Activated naive CD4-positive, alpha-beta T cell treated with anti-CD3 and anti-CD28 coated beads for 36 hours (primary cell): ENCODE measurements around the gene SEZ6. TPM values are rescaled to one million over a fixed set of nuclear protein-coding genes. Genes with fewer than 3 reads are reported as not detected.

Source experiments
- CTCF ChIA-PET: fragments of 350-600 bp; sonication (Branson Sonifier 250); formaldehyde crosslinking; loops from one replicate; lab custom pipeline; 2021; ENCODE audit warnings: antibody characterized with exemption; lab: Charles Lee
- DNase-seq: peaks from one replicate; pipeline ENCODE4 v3.0.0-alpha.2; 2020
- H3K27ac Mint-ChIP-seq: one replicate; pipeline ENCODE4 v1.8.0; 2021; ENCODE audit warnings: mild to moderate bottlenecking, mixed read lengths
- H3K27me3 Mint-ChIP-seq: one replicate; pipeline ENCODE4 v1.8.0; 2021; ENCODE audit warnings: low read depth, mixed read lengths
- H3K36me3 Mint-ChIP-seq: one replicate; pipeline ENCODE4 v1.8.0; 2021; ENCODE audit warnings: low read depth, mixed read lengths
- H3K4me1 Mint-ChIP-seq: one replicate; pipeline ENCODE4 v1.8.0; 2021; ENCODE audit warnings: low read depth, mixed read lengths
- H3K4me3 Mint-ChIP-seq: one replicate; pipeline ENCODE4 v1.8.0; 2021; ENCODE audit warnings: mild to moderate bottlenecking, moderate library complexity, mixed read lengths
- H3K9me3 Mint-ChIP-seq: one replicate; pipeline ENCODE4 v1.8.0; 2021; ENCODE audit warnings: mixed read lengths
- intact Hi-C: fragments of 100-400 bp; cut with micrococcal nuclease; formaldehyde crosslinking; loops from one replicate; pipeline ENCODE4 v1.15.1; 2023
- total RNA-seq, 2 experiments: library from RNA; stranded (reverse); gene quantifications; one replicate each; pipeline ENCODE4 v1.2.3, GENCODE V29; 2021

The SEZ6 gene
- total RNA-seq, 2 experiments from 2014 or later = not detected

DNA sequence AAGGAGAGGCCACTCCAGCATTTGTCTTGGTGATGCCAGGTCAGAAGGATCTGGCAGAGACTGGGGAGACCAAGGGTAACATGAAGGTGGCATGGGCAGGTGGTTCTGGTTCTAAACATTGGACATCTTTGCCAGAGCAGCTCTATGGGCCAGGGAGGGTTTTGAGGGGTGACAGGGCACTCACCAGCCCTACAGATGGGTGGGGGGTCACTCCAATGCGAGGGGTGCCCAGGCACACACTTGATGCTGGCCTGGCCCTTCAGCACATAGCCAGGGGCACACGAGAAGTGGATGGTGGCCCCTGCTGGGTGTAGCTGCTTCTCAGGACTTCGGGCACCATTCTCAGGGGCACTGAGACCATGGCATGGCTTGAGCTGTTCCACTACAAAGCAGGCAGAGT lies 49.0 kb downstream of the SEZ6 start:
- H3K4me1 Mint-ChIP-seq = no peaks in the 10 kb centered on the region
- H3K9me3 Mint-ChIP-seq = no peaks in the 10 kb centered on the region
- no peak overlapping the region for H3K27ac Mint-ChIP-seq
- CTCF ChIA-PET = interaction anchor here (1.7 to 10.7 kb wide), 2 partner anchors 9 to 159 kb away, joined by 7 to 302 read pairs; no protein-coding TSS in a partner anchor
- H3K36me3 Mint-ChIP-seq = no peaks in the 10 kb centered on the region
- H3K4me3 Mint-ChIP-seq = no peak overlapping the region
- no peak for DNase-seq
- no peaks in the 10 kb centered on the region for H3K27me3 Mint-ChIP-seq
- intact Hi-C loops = loop anchor here (10.0 kb wide), 1 partner anchor 382 kb away; the partner anchor contains the start of genes ALDOC and PIGS

DNA sequence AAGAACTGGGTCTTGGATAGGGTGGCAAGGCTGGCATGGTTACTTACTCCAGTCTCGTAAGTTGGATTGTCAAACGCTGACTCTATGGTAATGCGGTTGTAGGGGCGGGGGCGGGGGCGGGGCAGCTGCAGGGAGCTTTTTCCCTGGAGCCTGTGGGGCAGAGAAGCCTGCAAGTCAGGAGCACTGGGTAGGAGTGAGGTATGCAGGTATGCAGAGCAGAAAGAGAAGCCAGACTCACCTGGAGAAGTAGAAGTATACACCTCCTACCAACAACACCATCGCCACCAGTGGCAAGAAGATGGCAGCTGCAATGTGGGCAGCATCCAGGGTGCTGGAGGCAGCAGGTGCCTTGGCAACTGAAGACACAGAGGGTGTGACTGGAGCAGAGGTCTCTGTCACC lies 49.7 kb downstream of the SEZ6 start:
- no peaks in the 10 kb centered on the region for H3K27me3 Mint-ChIP-seq
- intact Hi-C loops = loop anchor here (10.0 kb wide), 1 partner anchor 381 kb away; the partner anchor contains the start of genes ALDOC and PIGS
- no peak for DNase-seq
- no peak overlapping the region for H3K27ac Mint-ChIP-seq
- H3K4me3 Mint-ChIP-seq = no peak overlapping the region
- H3K4me1 Mint-ChIP-seq = no peaks in the 10 kb centered on the region
- no peaks in the 10 kb centered on the region for H3K9me3 Mint-ChIP-seq
- CTCF ChIA-PET = interaction anchor here (1.7 to 10.7 kb wide), 2 partner anchors 10 to 159 kb away, joined by 7 to 302 read pairs; no protein-coding TSS in a partner anchor
- H3K36me3 Mint-ChIP-seq = no peaks in the 10 kb centered on the region

DNA sequence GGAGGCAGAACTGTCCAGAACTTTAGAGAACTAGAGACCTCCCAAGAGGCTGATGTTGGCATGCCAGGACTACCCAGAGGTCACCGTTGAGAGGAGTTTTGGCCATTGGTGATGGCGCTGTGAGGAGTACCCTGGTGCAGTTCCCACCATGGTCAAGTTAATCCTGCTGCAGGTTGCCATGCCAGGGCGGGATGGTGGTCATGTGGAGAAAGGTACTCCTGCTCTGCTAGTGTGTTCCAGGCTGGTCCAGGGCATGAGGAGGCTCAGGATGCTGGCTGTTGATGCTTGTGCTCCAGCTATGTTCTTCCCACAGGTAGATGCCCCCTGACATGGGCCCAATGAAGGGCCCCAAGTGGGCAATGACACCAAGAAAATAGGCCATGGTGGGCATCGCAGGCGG lies 50.4 kb downstream of the SEZ6 start:
- no peak overlapping the region for H3K4me3 Mint-ChIP-seq
- peaks cover 2% of the 10 kb centered on the region for H3K36me3 Mint-ChIP-seq
- no peaks in the 10 kb centered on the region for H3K9me3 Mint-ChIP-seq
- no peaks in the 10 kb centered on the region for H3K4me1 Mint-ChIP-seq
- intact Hi-C loops = loop anchor here (10.0 kb wide), 1 partner anchor 381 kb away; the partner anchor contains the start of genes ALDOC and PIGS
- no peak overlapping the region for H3K27ac Mint-ChIP-seq
- H3K27me3 Mint-ChIP-seq = no peaks in the 10 kb centered on the region
- DNase-seq = no peak
- CTCF ChIA-PET = interaction anchor here (4.5 kb wide), 1 partner anchor 228 kb away, joined by 43 read pairs; the partner anchor contains the start of genes NEK8 and TLCD1

GRCh38 chr17:28954886-28955285 lies 50.9 kb downstream of the SEZ6 start:
- no peaks in the 10 kb centered on the region for H3K4me1 Mint-ChIP-seq
- no peaks in the 10 kb centered on the region for H3K9me3 Mint-ChIP-seq
- CTCF ChIA-PET = interaction anchor here (3.8 to 4.5 kb wide), 2 partner anchors 162 to 227 kb away, joined by 28 to 43 read pairs; partner anchors contain the start of genes NEK8 and TLCD1
- no peak for DNase-seq
- no peaks in the 10 kb centered on the region for H3K27me3 Mint-ChIP-seq
- H3K36me3 Mint-ChIP-seq = peaks cover 2% of the 10 kb centered on the region
- H3K4me3 Mint-ChIP-seq = no peak overlapping the region
- intact Hi-C loops = loop anchor here (5.0 to 10.0 kb wide), 3 partner anchors 162 to 380 kb away; partner anchors contain the start of genes ALDOC, PIGS, SDF2 and SUPT6H
- no peak overlapping the region for H3K27ac Mint-ChIP-seq

GRCh38 chr17:28953444-28954118 lies 52.3 kb downstream of the SEZ6 start:
- peak overlapping the region; percentile 64 for H3K27ac Mint-ChIP-seq
- intact Hi-C loops = loop anchor here (2.0 to 10.0 kb wide), 4 partner anchors 164 to 379 kb away; partner anchors contain the start of genes ALDOC, PIGS, SDF2 and SUPT6H

GRCh38 chr17:28951991-28952975 lies 53.5 kb downstream of the SEZ6 start:
- Mint-ChIP-seq H3K27ac (no peak overlapping the region), H3K9me3 (no peaks in the 10 kb centered on the region), H3K4me3 (no peak overlapping the region), H3K27me3 (no peaks in the 10 kb centered on the region), H3K36me3 (peaks cover 23% of the 10 kb centered on the region), H3K4me1 (peaks cover 17% of the 10 kb centered on the region)
- intact Hi-C loops = loop anchor here (1.0 to 10.0 kb wide), 17 partner anchors 30 to 617 kb away; partner anchors contain the start of genes ALDOC, BLTP2, DHRS13 and FAM222B
- DNase-seq = peak; percentile 98
- CTCF ChIA-PET = interaction anchor here (0.5 to 4.5 kb wide), 21 partner anchors 8 to 438 kb away, joined by 3 to 43 read pairs (median 4); partner anchors contain the start of genes DHRS13, NEK8, RPL23A and TAOK1

More at GRCh38 chr17:28953444-28954118, 52.3 kb downstream of the SEZ6 start:
- Mint-ChIP-seq H3K9me3 (no peaks in the 10 kb centered on the region), H3K36me3 (peaks cover 13% of the 10 kb centered on the region), H3K27me3 (no peaks in the 10 kb centered on the region), H3K4me1 (peaks cover 4% of the 10 kb centered on the region), H3K4me3 (no peak overlapping the region)
- DNase-seq = peak; percentile 69
- CTCF ChIA-PET = interaction anchor here (0.6 to 4.5 kb wide), 31 partner anchors 9 to 280 kb away, joined by 3 to 43 read pairs (median 4); partner anchors contain the start of genes FAM222B, FLOT2, NEK8 and RPL23A

GRCh38 chr17:28951428-28951990 lies 54.3 kb downstream of the SEZ6 start, which contains the start of gene PHF12:
Gene PHF12 (minus strand): TSS chr17:28951518. CDS start chr17:28950960, 558 bp downstream.
- intact Hi-C loops = loop anchor here (1.0 to 10.0 kb wide), 8 partner anchors 109 to 616 kb away; partner anchors contain the start of genes ALDOC, FAM222B, IFT20 and NUFIP2
- Mint-ChIP-seq H3K27me3 (no peaks in the 10 kb centered on the region), H3K36me3 (peaks cover 25% of the 10 kb centered on the region), H3K4me3 (peak within 1 kb of the TSS; percentile 96), H3K4me1 (peaks cover 25% of the 10 kb centered on the region), H3K27ac (peak within 1 kb of the TSS; percentile 97), H3K9me3 (no peaks in the 10 kb centered on the region)
- CTCF ChIA-PET = interaction anchor here (0.8 to 4.5 kb wide), 8 partner anchors 13 to 224 kb away, joined by 3 to 43 read pairs (median 15); partner anchors contain the start of genes DHRS13, NEK8 and TLCD1
- peak; percentile 100 for DNase-seq

DNA sequence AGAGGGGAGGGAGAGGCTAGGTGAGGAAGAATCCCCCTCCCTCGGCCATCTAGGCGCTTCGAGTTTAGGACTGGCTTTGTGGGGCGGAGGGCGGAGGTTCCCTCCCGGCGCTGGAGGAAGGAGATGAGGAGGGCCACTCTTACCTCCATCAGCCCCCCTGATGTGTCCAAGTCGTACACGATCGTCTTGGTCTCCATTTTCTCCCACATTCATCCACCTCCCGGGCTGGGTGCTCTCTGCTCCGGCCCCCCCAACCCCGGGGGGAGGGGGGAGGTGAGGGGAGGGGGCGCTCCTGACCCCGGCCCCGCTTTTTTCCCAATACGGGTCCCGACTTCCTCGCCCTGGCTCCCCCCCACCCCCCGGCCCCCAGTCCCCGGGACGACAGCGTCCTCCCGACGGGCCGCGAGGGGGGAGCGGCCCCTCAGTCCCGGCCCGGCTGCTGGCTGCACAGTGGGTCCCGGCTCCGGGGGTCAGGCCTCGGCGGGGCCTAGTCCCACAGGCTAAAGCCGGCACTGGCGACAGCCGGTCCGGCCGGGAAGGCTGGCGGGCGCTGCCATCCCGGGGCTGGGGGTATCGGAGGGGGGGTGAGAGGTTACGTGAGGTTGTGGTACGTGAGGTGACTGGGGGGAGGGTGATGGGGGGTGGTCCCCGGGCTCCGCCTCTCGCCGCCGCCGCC lies 54.9 kb downstream of the SEZ6 start:
- Mint-ChIP-seq H3K4me3 (peak overlapping the region; percentile 96), H3K9me3 (no peaks in the 10 kb centered on the region), H3K36me3 (peaks cover 28% of the 10 kb centered on the region), H3K4me1 (peaks cover 31% of the 10 kb centered on the region), H3K27ac (peak overlapping the region; percentile 97), H3K27me3 (no peaks in the 10 kb centered on the region)
- CTCF ChIA-PET = interaction anchor here (0.8 to 6.0 kb wide), 8 partner anchors 17 to 223 kb away, joined by 3 to 43 read pairs (median 14); partner anchors contain the start of genes DHRS13, NEK8 and TLCD1
- intact Hi-C loops = loop anchor here (1.0 to 10.0 kb wide), 9 partner anchors 108 to 616 kb away; partner anchors contain the start of genes ALDOC, FAM222B, IFT20 and NUFIP2
- DNase-seq = no peak

DNA sequence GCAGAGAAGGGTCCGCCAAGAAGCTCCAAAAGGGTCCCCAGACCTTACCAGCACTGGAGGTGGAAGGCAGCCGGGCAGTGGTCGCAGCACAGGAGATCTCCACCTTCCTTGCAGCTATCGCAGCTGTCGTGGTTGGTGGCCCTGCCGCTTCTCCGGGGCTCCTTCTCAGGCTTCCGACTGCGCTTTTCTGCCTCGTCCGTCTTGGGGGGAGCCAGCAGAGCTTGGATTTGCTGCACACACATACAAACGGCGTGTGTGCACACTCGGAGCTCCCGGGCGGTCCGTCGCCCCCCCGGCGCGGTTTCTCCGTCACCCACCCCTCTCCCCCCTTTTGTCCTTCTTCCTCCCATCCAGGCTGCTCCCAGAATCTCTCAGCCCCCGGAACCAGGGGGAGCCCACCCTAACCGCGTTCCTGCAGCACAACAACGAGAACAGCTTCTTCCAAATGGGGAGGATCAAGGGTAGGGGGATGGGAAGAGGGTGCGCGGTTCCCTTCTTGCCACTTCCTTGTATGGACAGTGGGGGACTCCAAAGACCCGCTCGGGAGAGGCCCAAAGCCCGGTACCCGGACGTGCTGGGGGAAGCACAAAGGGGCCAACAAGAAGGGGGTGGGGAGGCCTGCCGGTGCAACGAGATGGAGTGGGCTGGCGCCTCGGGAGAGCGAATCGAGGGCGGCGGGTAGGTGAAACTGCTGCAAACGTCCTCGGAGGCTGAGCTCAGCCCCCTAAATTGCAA lies 55.6 kb downstream of the SEZ6 start:
- Mint-ChIP-seq H3K4me3 (peak overlapping the region; percentile 96), H3K36me3 (peaks cover 33% of the 10 kb centered on the region), H3K27me3 (no peaks in the 10 kb centered on the region), H3K4me1 (peaks cover 38% of the 10 kb centered on the region), H3K9me3 (no peaks in the 10 kb centered on the region), H3K27ac (peak overlapping the region; percentile 97)
- intact Hi-C loops = loop anchor here (1.0 to 10.0 kb wide), 5 partner anchors 107 to 375 kb away; partner anchors contain the start of genes ALDOC, FAM222B, PIGS and SDF2
- peak; percentile 87 for DNase-seq
- CTCF ChIA-PET = interaction anchor here (0.8 to 6.0 kb wide), 10 partner anchors 12 to 223 kb away, joined by 3 to 39 read pairs (median 4); partner anchors contain the start of genes NEK8 and TLCD1
